ENCODE results near the gene EDN1. TPM values are rescaled to one million over a fixed set of nuclear protein-coding genes. Genes with fewer than 3 reads are reported as not detected.

EDN1 gene
- total and polyA plus RNA-seq, 10 of the 15 experiments (the other 5 are each of a cell fraction or from before 2014, with no cell fraction given): 2.0 to 6.6 (median 3.1) TPM

DNA sequence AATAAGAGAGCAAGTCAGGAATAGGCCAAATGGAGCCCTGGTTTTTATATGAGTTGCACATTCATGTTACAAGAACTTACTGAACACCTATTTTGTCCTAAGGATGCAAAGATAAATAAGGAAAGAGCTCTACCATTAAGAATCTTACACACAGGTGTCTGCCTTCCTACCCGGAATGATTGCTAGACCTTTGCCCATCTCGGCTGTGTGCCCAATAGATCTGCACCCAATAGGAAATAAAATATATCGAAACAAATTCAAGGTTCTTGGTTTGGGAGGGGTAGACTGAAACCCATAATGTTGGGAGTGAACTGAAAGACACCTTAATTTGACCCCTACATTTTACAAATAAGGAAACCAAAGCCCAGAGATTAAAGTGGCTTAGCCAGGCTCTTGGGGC, 48.9 kb downstream of the EDN1 start:
- peaks cover 21% of the 10 kb centered on the region for H3K4me1 ChIP-seq (ENCODE audit: control insufficient read depth, insufficient read depth, low read length)
- SMC1A ChIA-PET (ENCODE audit: uncharacterized antibody, unreplicated experiment): no interaction called here
- RAD21 ChIA-PET (ENCODE audit: unreplicated experiment): interaction anchor here (1.3 kb wide), 1 partner anchor 166 kb away, joined by 3 read pairs; no protein-coding TSS in a partner anchor
- TF ChIP-seq ZNF687 (IDR thresholded peaks at IDR 0.05): no peak
- TF ChIP-seq KDM1A (IDR thresholded peaks at IDR 0.05; ENCODE audit: borderline replicate concordance): no peak
- no peak for TF ChIP-seq ESRRA (IDR thresholded peaks at IDR 0.05; ENCODE audit: low read length)
- TF ChIP-seq, protein P1, sequence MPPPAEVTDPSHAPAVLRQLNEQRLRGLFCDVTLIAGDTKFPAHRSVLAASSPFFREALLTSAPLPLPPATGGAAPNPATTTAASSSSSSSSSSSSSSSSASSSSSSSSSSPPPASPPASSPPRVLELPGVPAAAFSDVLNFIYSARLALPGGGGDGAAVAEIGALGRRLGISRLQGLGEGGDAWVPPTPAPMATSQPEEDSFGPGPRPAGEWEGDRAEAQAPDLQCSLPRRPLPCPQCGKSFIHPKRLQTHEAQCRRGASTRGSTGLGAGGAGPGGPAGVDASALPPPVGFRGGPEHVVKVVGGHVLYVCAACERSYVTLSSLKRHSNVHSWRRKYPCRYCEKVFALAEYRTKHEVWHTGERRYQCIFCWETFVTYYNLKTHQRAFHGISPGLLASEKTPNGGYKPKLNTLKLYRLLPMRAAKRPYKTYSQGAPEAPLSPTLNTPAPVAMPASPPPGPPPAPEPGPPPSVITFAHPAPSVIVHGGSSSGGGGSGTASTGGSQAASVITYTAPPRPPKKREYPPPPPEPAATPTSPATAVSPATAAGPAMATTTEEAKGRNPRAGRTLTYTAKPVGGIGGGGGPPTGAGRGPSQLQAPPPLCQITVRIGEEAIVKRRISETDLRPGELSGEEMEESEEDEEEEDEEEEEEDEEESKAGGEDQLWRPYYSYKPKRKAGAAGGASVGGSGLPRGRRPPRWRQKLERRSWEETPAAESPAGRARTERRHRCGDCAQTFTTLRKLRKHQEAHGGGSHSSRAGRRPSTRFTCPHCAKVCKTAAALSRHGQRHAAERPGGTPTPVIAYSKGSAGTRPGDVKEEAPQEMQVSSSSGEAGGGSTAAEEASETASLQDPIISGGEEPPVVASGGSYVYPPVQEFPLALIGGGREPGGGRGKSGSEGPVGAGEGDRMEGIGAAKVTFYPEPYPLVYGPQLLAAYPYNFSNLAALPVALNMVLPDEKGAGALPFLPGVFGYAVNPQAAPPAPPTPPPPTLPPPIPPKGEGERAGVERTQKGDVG (CRISPR knock-in tag; IDR thresholded peaks at IDR 0.05): no peak
- TF ChIP-seq YY1 (IDR thresholded peaks at IDR 0.05; ENCODE audit: low read depth, low read length): no peak
- TF ChIP-seq FOXK2 (IDR thresholded peaks at IDR 0.05): no peak
- TF ChIP-seq POLR2AphosphoS2 (IDR thresholded peaks at IDR 0.05; ENCODE audit: low read depth, low read length): no peak
- no peak for TF ChIP-seq STAT1 (conservative IDR thresholded peaks at IDR 0.05)
- no peak for TF ChIP-seq NR2C2 (IDR thresholded peaks at IDR 0.05; ENCODE audit: borderline replicate concordance, control insufficient read depth, insufficient read length, low read depth)
- TF ChIP-seq TCF3 (IDR thresholded peaks at IDR 0.05; ENCODE audit: borderline replicate concordance, insufficient read depth, low read depth, low read length): no peak
- TF ChIP-seq CUX1 (IDR thresholded peaks at IDR 0.05; ENCODE audit: insufficient replicate concordance, low read depth, low read length): no peak
- no peak for TF ChIP-seq HDAC6 (IDR thresholded peaks at IDR 0.05; ENCODE audit: unreplicated experiment)

More for the DNA sequence above, 48.9 kb downstream of the EDN1 start:
- intact Hi-C loops (cut with micrococcal nuclease; ENCODE audit: unreplicated experiment) (no loop called here), in situ Hi-C loops (cut with MboI) (no loop called here)
- Histone ChIP-seq H3K9me3 (replicated peaks; ENCODE audit: control insufficient read depth, insufficient read depth, low read length) (no peaks in the 10 kb centered on the region; the same call in 2 of the 3 replicates), H3K79me2 (ENCODE audit: control insufficient read depth, insufficient read depth, low read length) (no peaks in the 10 kb centered on the region), H3K27ac (ENCODE audit: control insufficient read depth, insufficient read depth) (no peak overlapping the region), H3K4me3 (no peak overlapping the region), H4K20me1 (ENCODE audit: control insufficient read depth, insufficient read depth) (no peaks in the 10 kb centered on the region), H3K36me3 (ENCODE audit: control insufficient read depth in 2 of 2, insufficient read depth in 2 of 2, low read length in 1 of 2) (no peaks in the 10 kb centered on the region), H3K27me3 (replicated peaks in 1 of 2; ENCODE audit: control insufficient read depth in 2 of 2, insufficient read depth in 2 of 2, low read length in 1 of 2) (no peaks in the 10 kb centered on the region), H3K4me2 (ENCODE audit: control insufficient read depth, insufficient read depth) (no peak overlapping the region), H2AFZ (ENCODE audit: control insufficient read depth, low read depth, low read length) (no peak overlapping the region), H3K9ac (ENCODE audit: control insufficient read depth, insufficient read depth, low read length) (no peak overlapping the region)
- DNase-seq (ENCODE audit: low read depth, low spot score) (no peak), FAIRE-seq (no peak), ATAC-seq (no peak)
- POLR2A ChIA-PET: no interaction called here
- CTCF ChIA-PET: no interaction called here
- WGBS (ENCODE audit: insufficient coverage, insufficient replicate concordance, low lambda C conversion rate, missing lambda C conversion rate): 97% methylated on average over 3 of the region's 3 CpGs
- BruUV-seq (replicated peaks): no TSS peak
